Tibial nerve (tissue), 4 donors: ENCODE data around the gene PANX1. TPM values are rescaled to one million over a fixed set of nuclear protein-coding genes. Genes with fewer than 3 reads are reported as not detected.

Source experiments
- DNase-seq, 2 donors: peaks; one replicate each; pipeline ENCODE4 v3.0.0-alpha.2; 2019; ENCODE audit warnings: low spot score in 2 of 2
- H3K27ac ChIP-seq, 4 donors: fragments of 200-600 bp; sonication (generic) in 3 of 4; one replicate each; pipeline ENCODE4 v1.5.1; 2017 to 2019; ENCODE audit warnings: mild to moderate bottlenecking in 1 of 4
- H3K27me3 ChIP-seq, 2 donors: fragments of 200-600 bp; sonication (generic) in 1 of 2; one replicate each; pipeline versions ENCODE4 v1.5.1 to v1.6.0; 2017 to 2019
- H3K36me3 ChIP-seq, 3 donors: fragments of 200-600 bp; sonication (generic); one replicate each; pipeline ENCODE4 v1.5.1; 2018 to 2019
- H3K4me1 ChIP-seq, 4 donors: fragments of 200-600 bp; sonication (generic) in 3 of 4; one replicate each; pipeline ENCODE4 v1.5.1; 2017 to 2019
- H3K4me3 ChIP-seq, 4 donors: fragments of 200-600 bp; sonication (generic) in 3 of 4; one replicate each; pipeline ENCODE4 v1.5.1; 2017 to 2019; ENCODE audit warnings: mild to moderate bottlenecking in 1 of 4, moderate library complexity in 1 of 4
- H3K9me3 ChIP-seq, 4 donors: fragments of 200-600 bp; sonication (generic) in 3 of 4; one replicate each; pipeline ENCODE4 v1.5.1; 2017 to 2019
- CTCF ChIP-seq, 5 experiments: fragments of 200-600 bp in 3 of 5; fragments of 450-650 bp in 2 of 5; sonication (generic) in 3 of 5; IDR thresholded peaks; one replicate each; pipeline ENCODE4 v1.5.1; 2016 to 2019; ENCODE audit warnings: antibody characterized with exemption in 5 of 5, mild to moderate bottlenecking in 3 of 5, moderate library complexity in 2 of 5
- EP300 ChIP-seq, 2 donors: sonication (generic); formaldehyde crosslinking; IDR thresholded peaks; one replicate each; pipeline ENCODE4 v1.6.1; 2017; ENCODE audit warnings: antibody characterized with exemption in 2 of 2, mild to moderate bottlenecking in 1 of 2
- POLR2A ChIP-seq, 2 donors: fragments of 450-650 bp; IDR thresholded peaks; one replicate each; pipeline ENCODE4 v1.6.1; 2017; ENCODE audit warnings: antibody characterized with exemption in 2 of 2, mild to moderate bottlenecking in 2 of 2, moderate library complexity in 2 of 2
- WGBS, 2 donors: methylation state at CpG; one replicate each; pipeline ENCODE4 v1.1.5; 2018; 5-methylcytosine and 5-hydroxymethylcytosine counted together
- total RNA-seq, 4 donors: library from RNA; depleted of rRNA; stranded (reverse); fragments of >200 nt; gene quantifications; one replicate each; pipeline ENCODE4 v1.1.0, GENCODE V29; 2016

The PANX1 gene
- total RNA-seq, 4 donors from 2014 or later = 17.5 to 36.6 (median 19.5) TPM

GRCh38 chr11:94127638-94128037 is 1.0 kb upstream of the PANX1 start:
- H3K4me1 ChIP-seq = peaks cover 0 to 42% (median 21%) of the 10 kb centered on the region in 4 donors
- no peaks in the 10 kb centered on the region for H3K9me3 ChIP-seq
- H3K4me3 ChIP-seq = peak overlapping the region in 3 of 4 donors; percentile 82 to 96 (median 89)
- peak overlapping the region in 3 of 4 donors; percentile 82 to 98 (median 97) for H3K27ac ChIP-seq
- no peak for DNase-seq
- no peaks in the 10 kb centered on the region for H3K27me3 ChIP-seq
- H3K36me3 ChIP-seq = no peaks in the 10 kb centered on the region
- no peak for TF ChIP-seq POLR2A (IDR thresholded peaks at IDR 0.05)
- TF ChIP-seq CTCF (IDR thresholded peaks at IDR 0.05) = no peak
- no peak for TF ChIP-seq EP300 (IDR thresholded peaks at IDR 0.05)

GRCh38 chr11:94128291-94128745 is 323 bp upstream of the PANX1 start:
- H3K4me3 ChIP-seq = peak overlapping the region; percentile 67 to 96 (median 86)
- no peak for TF ChIP-seq CTCF (IDR thresholded peaks at IDR 0.05)
- no peak for TF ChIP-seq EP300 (IDR thresholded peaks at IDR 0.05)
- TF ChIP-seq POLR2A (IDR thresholded peaks at IDR 0.05) = no peak
- H3K4me1 ChIP-seq = peaks cover 0 to 48% (median 22%) of the 10 kb centered on the region in 4 donors
- WGBS, 2 donors = 0 to 1% methylated on average over 23 of the region's 23 CpGs
- peak in 1 of 2 donors; percentile 42 for DNase-seq
- peak overlapping the region; percentile 82 to 98 (median 95) for H3K27ac ChIP-seq
- H3K27me3 ChIP-seq = no peaks in the 10 kb centered on the region
- no peaks in the 10 kb centered on the region for H3K9me3 ChIP-seq
- H3K36me3 ChIP-seq = no peaks in the 10 kb centered on the region

GRCh38 chr11:94129512-94130297 is 1.1 kb downstream of the PANX1 start:
- peak overlapping the region; percentile 67 to 96 (median 86) for H3K4me3 ChIP-seq
- TF ChIP-seq CTCF (IDR thresholded peaks at IDR 0.05) = no peak
- TF ChIP-seq POLR2A (IDR thresholded peaks at IDR 0.05) = no peak
- no peak for TF ChIP-seq EP300 (IDR thresholded peaks at IDR 0.05)
- H3K4me1 ChIP-seq = peaks cover 0 to 62% (median 23%) of the 10 kb centered on the region in 4 donors
- no peaks in the 10 kb centered on the region for H3K36me3 ChIP-seq
- peak in 1 of 2 donors; percentile 48 for DNase-seq
- H3K27ac ChIP-seq = peak overlapping the region; percentile 82 to 98 (median 95)
- no peaks in the 10 kb centered on the region for H3K9me3 ChIP-seq
- no peaks in the 10 kb centered on the region for H3K27me3 ChIP-seq
- 9 to 19% methylated on average over 14 to 20 of the region's 20 CpGs for WGBS, 2 donors

GRCh38 chr11:94130298-94131046 is 1.8 kb downstream of the PANX1 start:
- Histone ChIP-seq H3K9me3 (no peaks in the 10 kb centered on the region), H3K4me3 (peak overlapping the region; percentile 67 to 96 (median 86)), H3K36me3 (no peaks in the 10 kb centered on the region), H3K27me3 (no peaks in the 10 kb centered on the region), H3K4me1 (peaks cover 0 to 70% (median 27%) of the 10 kb centered on the region in 4 donors), H3K27ac (peak overlapping the region; percentile 82 to 98 (median 95))
- DNase-seq = peak in 1 of 2 donors; percentile 54
- WGBS, 2 donors = 35 to 38% methylated on average over 7 of the region's 7 CpGs
- no peak for TF ChIP-seq CTCF (IDR thresholded peaks at IDR 0.05)
- peak in 1 of 2 donors; percentile 94 for TF ChIP-seq EP300 (IDR thresholded peaks at IDR 0.05)
